H7 (cell line): ENCODE measurements around the gene INHBE. TPM values are rescaled to one million over a fixed set of nuclear protein-coding genes. Genes with fewer than 3 reads are reported as not detected.

Experiments used
- DNase-seq: peaks from one replicate; pipeline ENCODE4 v3.0.0; 2012
- H3K27me3 ChIP-seq: 2 replicates; pipeline ENCODE4 v1.6.0; 2011; ENCODE audit warnings: mild to moderate bottlenecking, low read length; ENCODE audit not compliant: control insufficient read depth, insufficient read depth
- H3K36me3 ChIP-seq: replicated peaks from 2 replicates; pipeline ENCODE4 v1.5.1; 2011; ENCODE audit warnings: low read length; ENCODE audit not compliant: control insufficient read depth, insufficient read depth
- H3K4me3 ChIP-seq: 2 replicates; pipeline ENCODE4 v1.5.1; 2011; ENCODE audit warnings: low read depth, mild to moderate bottlenecking, control low read depth, low read length, moderate library complexity; ENCODE audit not compliant: insufficient read depth
- total RNA-seq: library from RNA; depleted of rRNA; stranded (reverse); fragments of >200 nt; shearing (Covaris generic); gene quantifications from 2 replicates; pipeline ENCODE4 v1.2.3, GENCODE V29; 2014

Gene INHBE
- total RNA-seq, 1 experiment from 2014 or later, result 9.6 TPM

DNA sequence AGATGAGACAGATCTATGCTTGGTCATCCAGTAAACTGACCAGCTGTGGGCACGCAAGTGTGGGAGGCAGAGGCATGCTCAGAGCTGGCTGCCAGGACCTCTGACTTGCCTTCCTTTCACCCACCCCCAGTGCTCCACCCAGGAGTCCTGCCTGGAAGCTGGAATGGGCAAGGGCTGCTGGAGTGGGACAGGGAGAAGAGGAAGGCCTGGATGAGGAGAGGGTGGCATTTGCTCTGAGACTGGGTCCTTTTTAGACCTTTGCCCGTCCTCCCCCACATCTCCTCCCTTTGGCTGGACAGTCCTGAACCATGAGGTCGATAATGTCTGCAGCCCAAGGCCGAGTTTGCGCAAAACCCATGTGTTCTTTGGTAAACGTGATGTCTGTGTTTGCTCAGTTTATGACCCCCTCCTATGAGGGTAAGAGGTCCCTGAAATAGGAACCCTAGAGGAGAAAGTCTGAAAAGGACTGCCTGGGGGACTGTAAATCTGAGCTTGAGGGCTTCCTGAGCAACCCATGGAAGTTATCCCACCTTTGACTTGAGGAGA is 3.8 kb upstream of the INHBE start:
- DNase-seq, result no peak
- Histone ChIP-seq H3K4me3 (no peak overlapping the region), H3K36me3 (no peaks in the 10 kb centered on the region), H3K27me3 (no peaks in the 10 kb centered on the region; the same call in 1 of the 2 replicates)

DNA sequence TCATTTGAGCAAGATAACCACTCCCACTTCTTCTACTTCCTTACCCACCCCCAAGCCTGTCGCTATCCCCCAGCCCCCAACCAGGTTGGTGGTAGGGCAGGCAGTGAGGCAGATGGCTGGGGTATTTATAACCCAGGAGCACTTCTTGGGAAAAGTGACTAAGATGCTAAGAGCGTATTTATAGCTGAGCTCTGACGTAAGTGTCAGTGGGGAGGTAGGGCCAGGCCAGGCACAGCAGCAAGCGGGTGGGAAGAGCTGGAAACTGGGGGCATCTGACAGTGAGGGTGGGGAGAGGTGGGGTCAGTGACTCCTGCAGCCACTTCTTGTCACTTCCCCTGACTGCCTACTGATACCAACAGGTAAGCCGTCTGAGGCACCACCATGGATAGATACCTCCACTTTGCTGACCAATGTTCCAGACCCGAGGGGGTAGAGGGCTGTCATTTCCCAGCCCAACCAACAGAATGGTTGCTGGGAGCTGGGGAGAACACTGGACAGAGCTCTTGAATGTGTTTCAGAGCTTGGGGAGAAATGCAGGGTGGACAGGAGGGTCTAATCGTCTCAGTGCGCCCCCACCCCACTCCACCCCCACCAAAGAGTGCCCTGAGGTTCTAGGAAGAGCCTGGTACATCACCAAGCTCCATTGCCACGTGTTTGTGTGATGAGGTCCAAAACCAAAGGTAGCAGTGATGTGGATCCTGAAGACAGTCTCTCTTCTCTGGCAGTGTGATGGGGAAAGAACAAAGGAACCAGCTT is 2.7 kb upstream of the INHBE start:
- Histone ChIP-seq H3K36me3 (no peaks in the 10 kb centered on the region; the same call in 1 of the 2 replicates), H3K4me3 (no peak overlapping the region), H3K27me3 (no peaks in the 10 kb centered on the region; the same call in 1 of the 2 replicates)
- peak; percentile 30 for DNase-seq

GRCh38 chr12:57452937-57453509 is 2.1 kb upstream of the INHBE start:
- Histone ChIP-seq H3K27me3 (no peaks in the 10 kb centered on the region; the same call in 1 of the 2 replicates), H3K4me3 (no peak overlapping the region), H3K36me3 (no peaks in the 10 kb centered on the region; the same call in 1 of the 2 replicates)
- peak; percentile 76 for DNase-seq

DNA sequence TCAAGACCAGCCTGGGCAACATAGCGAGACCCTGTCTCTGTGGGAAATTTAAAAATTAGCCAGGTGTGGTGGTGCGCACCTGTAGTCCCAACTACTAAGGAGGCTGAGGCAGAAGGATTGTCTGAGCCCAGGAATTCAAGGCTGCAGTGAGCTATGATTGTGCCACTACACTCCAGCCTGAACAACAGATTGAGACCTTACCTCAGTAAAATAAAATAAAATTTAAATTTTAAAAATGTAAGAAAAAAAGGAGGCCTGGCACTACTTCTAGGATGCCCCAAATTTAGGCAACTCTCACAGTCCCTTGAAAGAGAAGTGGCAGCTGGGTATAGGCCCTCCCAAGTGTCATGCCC is 918 bp upstream of the INHBE start:
- DNase-seq, result no peak
- H3K36me3 ChIP-seq, result no peaks in the 10 kb centered on the region; the same call in 1 of the 2 replicates
- H3K4me3 ChIP-seq, result no peak overlapping the region
- H3K27me3 ChIP-seq, result no peaks in the 10 kb centered on the region; the same call in 1 of the 2 replicates

DNA sequence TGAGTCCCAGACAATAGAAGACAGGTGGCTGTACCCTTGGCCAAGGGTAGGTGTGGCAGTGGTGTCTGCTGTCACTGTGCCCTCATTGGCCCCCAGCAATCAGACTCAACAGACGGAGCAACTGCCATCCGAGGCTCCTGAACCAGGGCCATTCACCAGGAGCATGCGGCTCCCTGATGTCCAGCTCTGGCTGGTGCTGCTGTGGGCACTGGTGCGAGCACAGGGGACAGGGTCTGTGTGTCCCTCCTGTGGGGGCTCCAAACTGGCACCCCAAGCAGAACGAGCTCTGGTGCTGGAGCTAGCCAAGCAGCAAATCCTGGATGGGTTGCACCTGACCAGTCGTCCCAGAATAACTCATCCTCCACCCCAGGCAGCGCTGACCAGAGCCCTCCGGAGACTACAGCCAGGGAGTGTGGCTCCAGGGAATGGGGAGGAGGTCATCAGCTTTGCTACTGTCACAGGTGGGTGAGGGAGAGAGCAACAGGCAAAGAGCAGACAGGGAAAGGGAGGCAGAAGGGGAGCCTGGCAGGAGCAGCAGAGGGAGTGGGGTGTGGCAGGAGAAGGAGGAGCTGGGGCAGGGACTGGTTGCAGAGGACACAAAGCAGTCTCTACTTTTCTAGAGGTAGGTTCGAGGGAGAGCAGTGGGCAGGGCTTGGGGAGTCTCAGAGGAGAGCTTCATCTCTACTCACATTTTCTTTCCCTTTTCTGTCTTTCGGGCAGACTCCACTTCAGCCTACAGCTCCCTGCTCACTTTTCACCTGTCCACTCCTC is 452 bp downstream of the INHBE start:
- Histone ChIP-seq H3K27me3 (no peaks in the 10 kb centered on the region; the same call in 1 of the 2 replicates), H3K36me3 (no peaks in the 10 kb centered on the region; the same call in 1 of the 2 replicates), H3K4me3 (peak overlapping the region; percentile 40)
- peak; percentile 13 for DNase-seq

DNA sequence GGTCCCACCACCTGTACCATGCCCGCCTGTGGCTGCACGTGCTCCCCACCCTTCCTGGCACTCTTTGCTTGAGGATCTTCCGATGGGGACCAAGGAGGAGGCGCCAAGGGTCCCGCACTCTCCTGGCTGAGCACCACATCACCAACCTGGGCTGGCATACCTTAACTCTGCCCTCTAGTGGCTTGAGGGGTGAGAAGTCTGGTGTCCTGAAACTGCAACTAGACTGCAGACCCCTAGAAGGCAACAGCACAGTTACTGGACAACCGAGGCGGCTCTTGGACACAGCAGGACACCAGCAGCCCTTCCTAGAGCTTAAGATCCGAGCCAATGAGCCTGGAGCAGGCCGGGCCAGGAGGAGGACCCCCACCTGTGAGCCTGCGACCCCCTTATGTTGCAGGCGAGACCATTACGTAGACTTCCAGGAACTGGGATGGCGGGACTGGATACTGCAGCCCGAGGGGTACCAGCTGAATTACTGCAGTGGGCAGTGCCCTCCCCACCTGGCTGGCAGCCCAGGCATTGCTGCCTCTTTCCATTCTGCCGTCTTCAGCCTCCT is 1.1 kb downstream of the INHBE start:
- Histone ChIP-seq H3K27me3 (peaks cover 1% of the 10 kb centered on the region; the same call in 1 of the 2 replicates), H3K4me3 (peak overlapping the region; percentile 40), H3K36me3 (no peaks in the 10 kb centered on the region; the same call in 1 of the 2 replicates)
- DNase-seq, result peak; percentile 76

DNA sequence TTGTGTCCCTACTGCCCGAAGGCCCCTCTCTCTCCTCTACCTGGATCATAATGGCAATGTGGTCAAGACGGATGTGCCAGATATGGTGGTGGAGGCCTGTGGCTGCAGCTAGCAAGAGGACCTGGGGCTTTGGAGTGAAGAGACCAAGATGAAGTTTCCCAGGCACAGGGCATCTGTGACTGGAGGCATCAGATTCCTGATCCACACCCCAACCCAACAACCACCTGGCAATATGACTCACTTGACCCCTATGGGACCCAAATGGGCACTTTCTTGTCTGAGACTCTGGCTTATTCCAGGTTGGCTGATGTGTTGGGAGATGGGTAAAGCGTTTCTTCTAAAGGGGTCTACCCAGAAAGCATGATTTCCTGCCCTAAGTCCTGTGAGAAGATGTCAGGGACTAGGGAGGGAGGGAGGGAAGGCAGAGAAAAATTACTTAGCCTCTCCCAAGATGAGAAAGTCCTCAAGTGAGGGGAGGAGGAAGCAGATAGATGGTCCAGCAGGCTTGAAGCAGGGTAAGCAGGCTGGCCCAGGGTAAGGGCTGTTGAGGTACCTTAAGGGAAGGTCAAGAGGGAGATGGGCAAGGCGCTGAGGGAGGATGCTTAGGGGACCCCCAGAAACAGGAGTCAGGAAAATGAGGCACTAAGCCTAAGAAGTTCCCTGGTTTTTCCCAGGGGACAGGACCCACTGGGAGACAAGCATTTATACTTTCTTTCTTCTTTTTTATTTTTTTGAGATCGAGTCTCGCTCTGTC is 1.8 kb downstream of the INHBE start:
- H3K36me3 ChIP-seq, result no peaks in the 10 kb centered on the region; the same call in 1 of the 2 replicates
- peak overlapping the region; percentile 40 for H3K4me3 ChIP-seq
- no peak for DNase-seq
- H3K27me3 ChIP-seq, result peaks cover 1% of the 10 kb centered on the region; the same call in 1 of the 2 replicates

- H3K36me3 ChIP-seq, result no peaks in the 10 kb centered on the region; the same call in 1 of the 2 replicates
- H3K4me3 ChIP-seq, result peak overlapping the region; percentile 32
- peaks cover 1% of the 10 kb centered on the region; the same call in 1 of the 2 replicates for H3K27me3 ChIP-seq
- DNase-seq, result peak; percentile 5
Observed at GRCh38 chr12:57458665-57459054, 3.6 kb downstream of the INHBE start.

GRCh38 chr12:57459055-57459749 is 4.1 kb downstream of the INHBE start:
- Histone ChIP-seq H3K4me3 (peak overlapping the region; percentile 75), H3K27me3 (peaks cover 1% of the 10 kb centered on the region; the same call in 1 of the 2 replicates), H3K36me3 (no peaks in the 10 kb centered on the region; the same call in none of the 2 replicates)

GRCh38 chr12:57459750-57460467 is 4.8 kb downstream of the INHBE start, which contains the start of gene GLI1:
Gene GLI1 (plus strand): TSS chr12:57459785. CDS start chr12:57463692, 3,907 bp downstream.
- peak; percentile 75 for DNase-seq
- H3K27me3 ChIP-seq, result peaks cover 1% of the 10 kb centered on the region; the same call in 1 of the 2 replicates
- no peaks in the 10 kb centered on the region; the same call in none of the 2 replicates for H3K36me3 ChIP-seq
- H3K4me3 ChIP-seq, result peak within 1 kb of the TSS; percentile 75

More at GRCh38 chr12:57459055-57459749, 4.1 kb downstream of the INHBE start:
- peak; percentile 84 for DNase-seq

DNA sequence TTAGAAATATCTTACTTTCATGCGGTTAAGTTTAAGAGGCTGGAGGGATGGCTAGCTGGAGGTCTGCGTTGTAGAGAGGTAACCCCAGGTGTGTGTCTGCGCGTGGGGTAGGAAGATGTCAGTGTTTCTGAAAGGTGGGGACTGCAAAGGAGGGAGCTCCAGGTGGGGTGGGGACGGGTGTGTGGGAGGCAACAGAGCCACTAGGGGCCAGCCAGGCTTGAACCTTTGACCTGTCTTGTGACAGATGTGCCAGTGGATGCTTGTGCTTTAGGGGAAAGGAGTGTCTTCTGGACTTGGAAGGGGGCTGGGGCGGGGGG is 5.3 kb downstream of the INHBE start:
- no peaks in the 10 kb centered on the region; the same call in none of the 2 replicates for H3K36me3 ChIP-seq
- H3K27me3 ChIP-seq, result peaks cover 1% of the 10 kb centered on the region; the same call in 1 of the 2 replicates
- peak; percentile 44 for DNase-seq
- peak overlapping the region; percentile 75 for H3K4me3 ChIP-seq

DNA sequence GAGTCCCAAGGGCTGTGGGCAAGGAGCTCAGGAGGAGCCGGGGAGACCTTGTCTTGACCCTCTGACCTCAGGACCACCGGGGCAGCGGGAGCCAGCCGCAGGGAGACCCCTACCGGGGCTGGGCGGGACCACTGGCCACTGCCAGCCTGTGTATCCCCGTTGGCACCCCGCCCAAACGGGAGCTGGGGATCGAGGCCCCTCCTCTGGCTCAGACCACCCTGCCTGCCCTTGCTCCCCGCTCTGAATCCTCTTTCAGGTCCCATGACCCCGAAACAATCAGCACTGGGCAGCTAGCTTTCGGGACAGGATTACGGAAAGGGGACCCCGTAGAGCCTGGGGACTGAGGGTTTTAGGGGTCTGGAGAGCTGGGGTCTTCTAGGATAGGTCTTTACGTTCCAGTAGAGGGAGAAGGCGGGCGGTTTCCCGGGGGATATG is 5.8 kb downstream of the INHBE start:
- peaks cover 1% of the 10 kb centered on the region; the same call in 1 of the 2 replicates for H3K27me3 ChIP-seq
- peak overlapping the region; percentile 75 for H3K4me3 ChIP-seq
- DNase-seq, result peak; percentile 87
- no peaks in the 10 kb centered on the region; the same call in none of the 2 replicates for H3K36me3 ChIP-seq
